ENCODE data around the gene CA5A. TPM values are rescaled to one million over a fixed set of nuclear protein-coding genes. Genes with fewer than 3 reads are reported as not detected.
A peak's percentile ranks its signal among the peaks of the same experiment; 100 is the strongest.

CA5A gene
- total and polyA plus RNA-seq, 2 of the 13 experiments (the other 11 are each of a cell fraction or from before 2014, with no cell fraction given): 66.8 to 106 TPM

GRCh38 chr16:87936375-87937230, at the start of gene CA5A (continued):
- TF ChIP-seq NFATC3 (CRISPR knock-in tag; IDR thresholded peaks at IDR 0.05) (no peak), THAP8 (CRISPR knock-in tag; IDR thresholded peaks at IDR 0.05; ENCODE audit: borderline replicate concordance) (peak; percentile 43; the same call in 1 of the 2 replicates), MAZ (IDR thresholded peaks at IDR 0.05; ENCODE audit: borderline replicate concordance, low read depth, low read length) (peak; percentile 83), MAZ (CRISPR knock-in tag; IDR thresholded peaks at IDR 0.05; ENCODE audit: low read depth) (peak; percentile 77; the same call in 1 of the 2 replicates), KDM5A (IDR thresholded peaks at IDR 0.05; ENCODE audit: borderline replicate concordance, low read length) (peak; percentile 54; the same call in 1 of the 2 replicates), GPN1 (CRISPR knock-in tag; IDR thresholded peaks at IDR 0.05; ENCODE audit: borderline replicate concordance) (no peak), JUNB (CRISPR knock-in tag; IDR thresholded peaks at IDR 0.05; ENCODE audit: borderline replicate concordance) (no peak), SKI (IDR thresholded peaks at IDR 0.05; ENCODE audit: partially characterized antibody) (peak; percentile 90), ZBTB46 (CRISPR knock-in tag; IDR thresholded peaks at IDR 0.05; ENCODE audit: borderline replicate concordance) (no peak), ZSCAN9 (CRISPR knock-in tag; IDR thresholded peaks at IDR 0.05; ENCODE audit: borderline replicate concordance) (peak; percentile 90; the same call in 1 of the 2 replicates), HNF4A (CRISPR knock-in tag; IDR thresholded peaks at IDR 0.05) (peak; percentile 99), NFKB2 (CRISPR knock-in tag; IDR thresholded peaks at IDR 0.05; ENCODE audit: borderline replicate concordance) (peak; percentile 84; the same call in 1 of the 2 replicates), ZNF296 (CRISPR knock-in tag; conservative IDR thresholded peaks at IDR 0.05) (peak; percentile 95; the same call in 1 of the 2 replicates), THAP11 (CRISPR knock-in tag; IDR thresholded peaks at IDR 0.05) (peak; percentile 91), ZNF280B (CRISPR knock-in tag; IDR thresholded peaks at IDR 0.05; ENCODE audit: borderline replicate concordance) (peak; percentile 61; the same call in 1 of the 2 replicates), CEBPG (CRISPR knock-in tag; IDR thresholded peaks at IDR 0.05) (peak; percentile 90), MLLT10 (CRISPR knock-in tag; IDR thresholded peaks at IDR 0.05) (no peak), FOXO4 (CRISPR knock-in tag; conservative IDR thresholded peaks at IDR 0.05) (peak; percentile 89; the same call in 1 of the 2 replicates), ASH2L (IDR thresholded peaks at IDR 0.05; ENCODE audit: insufficient read length, low read depth, low read length) (peak; percentile 85), SNAPC5 (CRISPR knock-in tag; IDR thresholded peaks at IDR 0.05; ENCODE audit: borderline replicate concordance) (0 out of 2 replicates have a peak, but pooled peaks have one; percentile 27), E2F2 (CRISPR knock-in tag; IDR thresholded peaks at IDR 0.05; ENCODE audit: borderline replicate concordance) (no peak)
